GM23338 (cell line): ENCODE results near the gene TMCO5A. TPM values are rescaled to one million over a fixed set of nuclear protein-coding genes. Genes with fewer than 3 reads are reported as not detected.

ENCODE experiments used
- ATAC-seq: fragments of 200-7000 bp; cut with Tn5 transposase; 3 replicates; pipeline ENCODE4 v1.9.1; 2020
- DNase-seq: peaks from one replicate; pipeline ENCODE4 v3.0.0-alpha.2; 2015; ENCODE audit warnings: low spot score
- H2AFZ ChIP-seq: fragments of 200-600 bp; sonication (generic); 2 replicates; pipeline ENCODE4 v1.8.0; 2016; ENCODE audit warnings: antibody characterized with exemption, mild to moderate bottlenecking, moderate library complexity
- H3F3A ChIP-seq: fragments of 200-600 bp; sonication (generic); replicated peaks from 2 replicates; pipeline ENCODE4 v1.8.0; 2017; ENCODE audit warnings: antibody characterized with exemption, mixed run types, low read depth
- H3K27ac ChIP-seq: fragments of 200-600 bp; sonication (generic); 2 replicates; pipeline ENCODE4 v1.6.1; 2016; ENCODE audit warnings: low read depth
- H3K27me3 ChIP-seq: fragments of 200-600 bp; sonication (generic); 2 replicates; pipeline ENCODE4 v1.8.0; 2016; ENCODE audit warnings: mild to moderate bottlenecking, mixed run types, moderate library complexity; ENCODE audit not compliant: insufficient read depth
- H3K36me3 ChIP-seq: fragments of 200-600 bp; sonication (generic); 2 replicates; pipeline ENCODE4 v1.8.0; 2016; ENCODE audit warnings: mild to moderate bottlenecking; ENCODE audit not compliant: insufficient read depth
- H3K4me1 ChIP-seq: fragments of 200-600 bp; sonication (generic); 2 replicates; pipeline ENCODE4 v1.8.0; 2016; ENCODE audit warnings: mild to moderate bottlenecking, moderate library complexity; ENCODE audit not compliant: insufficient read depth
- H3K4me2 ChIP-seq: fragments of 200-600 bp; sonication (generic); 2 replicates; pipeline ENCODE4 v1.7.1; 2017; ENCODE audit warnings: mixed run types
- H3K4me3 ChIP-seq: fragments of 200-600 bp; sonication (generic); 2 replicates; pipeline ENCODE4 v1.6.1; 2016; ENCODE audit warnings: mixed run types
- H3K79me2 ChIP-seq: fragments of 200-600 bp; sonication (generic); replicated peaks from 2 replicates; pipeline ENCODE4 v1.8.0; 2017; ENCODE audit warnings: mild to moderate bottlenecking; ENCODE audit not compliant: insufficient read depth
- H3K9me2 ChIP-seq: fragments of 200-600 bp; sonication (generic); 2 replicates; pipeline ENCODE4 v1.8.0; 2017; ENCODE audit not compliant: insufficient read depth
- H4K20me1 ChIP-seq: fragments of 200-600 bp; sonication (generic); replicated peaks from 2 replicates; pipeline ENCODE4 v1.8.0; 2017; ENCODE audit warnings: mild to moderate bottlenecking; ENCODE audit not compliant: insufficient read depth
- H3K27ac Mint-ChIP-seq: 2 replicates; pipeline ENCODE4 v1.8.0; 2020; ENCODE audit warnings: inconsistent platforms, mild to moderate bottlenecking, moderate library complexity, mixed read lengths
- H3K27me3 Mint-ChIP-seq: 3 replicates; pipeline ENCODE4 v1.8.0; 2022; ENCODE audit warnings: low read depth, mild to moderate bottlenecking, moderate library complexity, mixed read lengths, inconsistent platforms; ENCODE audit not compliant: insufficient read depth, poor library complexity
- H3K36me3 Mint-ChIP-seq: 3 replicates; pipeline ENCODE4 v1.8.0; 2021; ENCODE audit warnings: low read depth, mild to moderate bottlenecking, inconsistent platforms, moderate library complexity, mixed read lengths
- H3K4me1 Mint-ChIP-seq: 3 replicates; pipeline ENCODE4 v1.8.0; 2020; ENCODE audit warnings: mild to moderate bottlenecking, inconsistent platforms, mixed read lengths
- H3K4me3 Mint-ChIP-seq: 3 replicates; pipeline ENCODE4 v1.8.0; 2021; ENCODE audit warnings: moderate library complexity, mild to moderate bottlenecking, inconsistent platforms, mixed read lengths
- H3K9me3 Mint-ChIP-seq: 3 replicates; pipeline ENCODE4 v1.8.0; 2020; ENCODE audit warnings: moderate library complexity, mild to moderate bottlenecking, inconsistent platforms, mixed read lengths
- CREB1 ChIP-seq: fragments of 250-450 bp; sonication (Bioruptor Pico); IDR thresholded peaks from 2 replicates; pipeline ENCODE4 v1.5.0; 2020; ENCODE audit warnings: low read depth, mild to moderate bottlenecking, moderate library complexity
- ETS1 ChIP-seq: IDR thresholded peaks from 2 replicates; pipeline ENCODE4 v1.6.1; 2016; ENCODE audit warnings: antibody characterized with exemption
- EZH2phosphoT487 ChIP-seq: fragments of 200-600 bp; sonication (generic); IDR thresholded peaks from one replicate; pipeline ENCODE4 v1.8.1; 2018; ENCODE audit warnings: antibody characterized with exemption; ENCODE audit not compliant: unreplicated experiment
- JUNB ChIP-seq: IDR thresholded peaks from one replicate; pipeline ENCODE4 v1.6.1; 2016; ENCODE audit warnings: antibody characterized with exemption; ENCODE audit not compliant: unreplicated experiment
- NANOG ChIP-seq: IDR thresholded peaks from 2 replicates; pipeline ENCODE4 v1.6.1; 2016; ENCODE audit warnings: antibody characterized with exemption, borderline replicate concordance
- POLR2AphosphoS5 ChIP-seq: IDR thresholded peaks from 2 replicates; pipeline ENCODE4 v1.6.1; 2016; ENCODE audit warnings: antibody characterized with exemption, low read depth
- STAT1 ChIP-seq: IDR thresholded peaks from one replicate; pipeline ENCODE4 v1.6.1; 2016; ENCODE audit warnings: antibody characterized with exemption; ENCODE audit not compliant: unreplicated experiment
- ZNF114 ChIP-seq: fragments of 250-450 bp; sonication (Bioruptor Pico); IDR thresholded peaks from 2 replicates; pipeline ENCODE4 v1.5.0; 2020; ENCODE audit warnings: mild to moderate bottlenecking, moderate library complexity
- ZNF331 ChIP-seq: fragments of 250-450 bp; sonication (Bioruptor Pico); IDR thresholded peaks from 2 replicates; pipeline ENCODE4 v1.5.0; 2020; ENCODE audit warnings: low read depth, mild to moderate bottlenecking, moderate library complexity
- polyA plus RNA-seq: library from polyadenylated mRNA; unstranded; fragments of >200 nt; fragmentation: Nextera tagmentation; extraction: Ambion mirVana; gene quantifications from 2 replicates; pipeline ENCODE4 v1.2.1, GENCODE V29; 2016
- total RNA-seq: library from RNA; depleted of rRNA; stranded (reverse); fragments of >200 nt; shearing (Covaris generic); gene quantifications from 2 replicates; pipeline ENCODE4 v1.2.3, GENCODE V29; 2014
- TF ChIP-seq, protein P1 (sequence below), 2 experiments: fragments of 200-600 bp in 1 of 2; sonication (generic) in 1 of 2; conservative IDR thresholded peaks; 2 replicates each; pipeline versions ENCODE4 v1.5.1 to v1.6.1; 2016 to 2017; ENCODE audit warnings: antibody characterized with exemption in 2 of 2, low read depth in 2 of 2, mild to moderate bottlenecking in 2 of 2, moderate library complexity in 1 of 2
- TF ChIP-seq, protein P2 (sequence below): fragments of 250-450 bp; sonication (Bioruptor Pico); IDR thresholded peaks from 2 replicates; pipeline ENCODE4 v1.5.0; 2020; ENCODE audit warnings: mild to moderate bottlenecking, moderate library complexity
- TF ChIP-seq, protein P3 (sequence below): IDR thresholded peaks from one replicate; pipeline ENCODE4 v1.6.1; 2018; ENCODE audit warnings: antibody characterized with exemption; ENCODE audit not compliant: unreplicated experiment

The TMCO5A gene
- total and polyA plus RNA-seq, 2 experiments from 2014 or later = not detected

- no peaks in the 10 kb centered on the region for H3K9me3 Mint-ChIP-seq
- DNase-seq = no peak
- no peaks in the 10 kb centered on the region; the same call in 2 of the 3 replicates for H3K4me1 Mint-ChIP-seq
- no peak overlapping the region for H3K4me3 Mint-ChIP-seq
- no peaks in the 10 kb centered on the region for H3K36me3 Mint-ChIP-seq
- Histone ChIP-seq H3K4me3 (no peak overlapping the region), H3K27me3 (no peaks in the 10 kb centered on the region), H2AFZ (peak overlapping the region; percentile 67), H3K27ac (no peak overlapping the region), H3K79me2 (no peaks in the 10 kb centered on the region), H3K4me1 (no peaks in the 10 kb centered on the region), H3F3A (no peaks in the 10 kb centered on the region), H3K4me2 (no peak overlapping the region), H4K20me1 (no peaks in the 10 kb centered on the region), H3K36me3 (no peaks in the 10 kb centered on the region), H3K9me2 (peaks cover 8% of the 10 kb centered on the region; the same call in 1 of the 2 replicates)
- no peak for TF ChIP-seq CREB1 (CRISPR knock-in tag)
- TF ChIP-seq, protein P1, sequence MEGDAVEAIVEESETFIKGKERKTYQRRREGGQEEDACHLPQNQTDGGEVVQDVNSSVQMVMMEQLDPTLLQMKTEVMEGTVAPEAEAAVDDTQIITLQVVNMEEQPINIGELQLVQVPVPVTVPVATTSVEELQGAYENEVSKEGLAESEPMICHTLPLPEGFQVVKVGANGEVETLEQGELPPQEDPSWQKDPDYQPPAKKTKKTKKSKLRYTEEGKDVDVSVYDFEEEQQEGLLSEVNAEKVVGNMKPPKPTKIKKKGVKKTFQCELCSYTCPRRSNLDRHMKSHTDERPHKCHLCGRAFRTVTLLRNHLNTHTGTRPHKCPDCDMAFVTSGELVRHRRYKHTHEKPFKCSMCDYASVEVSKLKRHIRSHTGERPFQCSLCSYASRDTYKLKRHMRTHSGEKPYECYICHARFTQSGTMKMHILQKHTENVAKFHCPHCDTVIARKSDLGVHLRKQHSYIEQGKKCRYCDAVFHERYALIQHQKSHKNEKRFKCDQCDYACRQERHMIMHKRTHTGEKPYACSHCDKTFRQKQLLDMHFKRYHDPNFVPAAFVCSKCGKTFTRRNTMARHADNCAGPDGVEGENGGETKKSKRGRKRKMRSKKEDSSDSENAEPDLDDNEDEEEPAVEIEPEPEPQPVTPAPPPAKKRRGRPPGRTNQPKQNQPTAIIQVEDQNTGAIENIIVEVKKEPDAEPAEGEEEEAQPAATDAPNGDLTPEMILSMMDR (conservative IDR thresholded peaks at IDR 0.05; ENCODE audit: low read depth in 2 of 2) = no peak
- no peak for TF ChIP-seq JUNB
- TF ChIP-seq EZH2phosphoT487 = no peak
- TF ChIP-seq ZNF331 (CRISPR knock-in tag) = no peak
- no peak for TF ChIP-seq NANOG
- no peak for TF ChIP-seq POLR2AphosphoS5
- no peak for TF ChIP-seq STAT1
- TF ChIP-seq, protein P2, sequence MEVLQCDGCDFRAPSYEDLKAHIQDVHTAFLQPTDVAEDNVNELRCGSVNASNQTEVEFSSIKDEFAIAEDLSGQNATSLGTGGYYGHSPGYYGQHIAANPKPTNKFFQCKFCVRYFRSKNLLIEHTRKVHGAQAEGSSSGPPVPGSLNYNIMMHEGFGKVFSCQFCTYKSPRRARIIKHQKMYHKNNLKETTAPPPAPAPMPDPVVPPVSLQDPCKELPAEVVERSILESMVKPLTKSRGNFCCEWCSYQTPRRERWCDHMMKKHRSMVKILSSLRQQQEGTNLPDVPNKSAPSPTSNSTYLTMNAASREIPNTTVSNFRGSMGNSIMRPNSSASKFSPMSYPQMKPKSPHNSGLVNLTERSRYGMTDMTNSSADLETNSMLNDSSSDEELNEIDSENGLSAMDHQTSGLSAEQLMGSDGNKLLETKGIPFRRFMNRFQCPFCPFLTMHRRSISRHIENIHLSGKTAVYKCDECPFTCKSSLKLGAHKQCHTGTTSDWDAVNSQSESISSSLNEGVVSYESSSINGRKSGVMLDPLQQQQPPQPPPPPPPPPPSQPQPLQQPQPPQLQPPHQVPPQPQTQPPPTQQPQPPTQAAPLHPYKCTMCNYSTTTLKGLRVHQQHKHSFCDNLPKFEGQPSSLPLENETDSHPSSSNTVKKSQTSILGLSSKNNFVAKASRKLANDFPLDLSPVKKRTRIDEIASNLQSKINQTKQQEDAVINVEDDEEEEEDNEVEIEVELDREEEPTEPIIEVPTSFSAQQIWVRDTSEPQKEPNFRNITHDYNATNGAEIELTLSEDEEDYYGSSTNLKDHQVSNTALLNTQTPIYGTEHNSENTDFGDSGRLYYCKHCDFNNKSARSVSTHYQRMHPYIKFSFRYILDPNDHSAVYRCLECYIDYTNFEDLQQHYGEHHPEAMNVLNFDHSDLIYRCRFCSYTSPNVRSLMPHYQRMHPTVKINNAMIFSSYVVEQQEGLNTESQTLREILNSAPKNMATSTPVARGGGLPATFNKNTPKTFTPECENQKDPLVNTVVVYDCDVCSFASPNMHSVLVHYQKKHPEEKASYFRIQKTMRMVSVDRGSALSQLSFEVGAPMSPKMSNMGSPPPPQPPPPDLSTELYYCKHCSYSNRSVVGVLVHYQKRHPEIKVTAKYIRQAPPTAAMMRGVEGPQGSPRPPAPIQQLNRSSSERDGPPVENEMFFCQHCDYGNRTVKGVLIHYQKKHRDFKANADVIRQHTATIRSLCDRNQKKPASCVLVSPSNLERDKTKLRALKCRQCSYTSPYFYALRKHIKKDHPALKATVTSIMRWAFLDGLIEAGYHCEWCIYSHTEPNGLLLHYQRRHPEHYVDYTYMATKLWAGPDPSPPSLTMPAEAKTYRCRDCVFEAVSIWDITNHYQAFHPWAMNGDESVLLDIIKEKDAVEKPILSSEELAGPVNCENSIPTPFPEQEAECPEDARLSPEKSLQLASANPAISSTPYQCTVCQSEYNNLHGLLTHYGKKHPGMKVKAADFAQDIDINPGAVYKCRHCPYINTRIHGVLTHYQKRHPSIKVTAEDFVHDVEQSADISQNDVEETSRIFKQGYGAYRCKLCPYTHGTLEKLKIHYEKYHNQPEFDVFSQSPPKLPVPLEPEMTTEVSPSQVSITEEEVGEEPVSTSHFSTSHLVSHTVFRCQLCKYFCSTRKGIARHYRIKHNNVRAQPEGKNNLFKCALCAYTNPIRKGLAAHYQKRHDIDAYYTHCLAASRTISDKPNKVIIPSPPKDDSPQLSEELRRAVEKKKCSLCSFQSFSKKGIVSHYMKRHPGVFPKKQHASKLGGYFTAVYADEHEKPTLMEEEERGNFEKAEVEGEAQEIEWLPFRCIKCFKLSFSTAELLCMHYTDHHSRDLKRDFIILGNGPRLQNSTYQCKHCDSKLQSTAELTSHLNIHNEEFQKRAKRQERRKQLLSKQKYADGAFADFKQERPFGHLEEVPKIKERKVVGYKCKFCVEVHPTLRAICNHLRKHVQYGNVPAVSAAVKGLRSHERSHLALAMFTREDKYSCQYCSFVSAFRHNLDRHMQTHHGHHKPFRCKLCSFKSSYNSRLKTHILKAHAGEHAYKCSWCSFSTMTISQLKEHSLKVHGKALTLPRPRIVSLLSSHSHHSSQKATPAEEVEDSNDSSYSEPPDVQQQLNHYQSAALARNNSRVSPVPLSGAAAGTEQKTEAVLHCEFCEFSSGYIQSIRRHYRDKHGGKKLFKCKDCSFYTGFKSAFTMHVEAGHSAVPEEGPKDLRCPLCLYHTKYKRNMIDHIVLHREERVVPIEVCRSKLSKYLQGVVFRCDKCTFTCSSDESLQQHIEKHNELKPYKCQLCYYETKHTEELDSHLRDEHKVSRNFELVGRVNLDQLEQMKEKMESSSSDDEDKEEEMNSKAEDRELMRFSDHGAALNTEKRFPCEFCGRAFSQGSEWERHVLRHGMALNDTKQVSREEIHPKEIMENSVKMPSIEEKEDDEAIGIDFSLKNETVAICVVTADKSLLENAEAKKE (CRISPR knock-in tag) = no peak
- TF ChIP-seq ETS1 = no peak
- no peak for TF ChIP-seq ZNF114 (CRISPR knock-in tag)
- TF ChIP-seq, protein P3, sequence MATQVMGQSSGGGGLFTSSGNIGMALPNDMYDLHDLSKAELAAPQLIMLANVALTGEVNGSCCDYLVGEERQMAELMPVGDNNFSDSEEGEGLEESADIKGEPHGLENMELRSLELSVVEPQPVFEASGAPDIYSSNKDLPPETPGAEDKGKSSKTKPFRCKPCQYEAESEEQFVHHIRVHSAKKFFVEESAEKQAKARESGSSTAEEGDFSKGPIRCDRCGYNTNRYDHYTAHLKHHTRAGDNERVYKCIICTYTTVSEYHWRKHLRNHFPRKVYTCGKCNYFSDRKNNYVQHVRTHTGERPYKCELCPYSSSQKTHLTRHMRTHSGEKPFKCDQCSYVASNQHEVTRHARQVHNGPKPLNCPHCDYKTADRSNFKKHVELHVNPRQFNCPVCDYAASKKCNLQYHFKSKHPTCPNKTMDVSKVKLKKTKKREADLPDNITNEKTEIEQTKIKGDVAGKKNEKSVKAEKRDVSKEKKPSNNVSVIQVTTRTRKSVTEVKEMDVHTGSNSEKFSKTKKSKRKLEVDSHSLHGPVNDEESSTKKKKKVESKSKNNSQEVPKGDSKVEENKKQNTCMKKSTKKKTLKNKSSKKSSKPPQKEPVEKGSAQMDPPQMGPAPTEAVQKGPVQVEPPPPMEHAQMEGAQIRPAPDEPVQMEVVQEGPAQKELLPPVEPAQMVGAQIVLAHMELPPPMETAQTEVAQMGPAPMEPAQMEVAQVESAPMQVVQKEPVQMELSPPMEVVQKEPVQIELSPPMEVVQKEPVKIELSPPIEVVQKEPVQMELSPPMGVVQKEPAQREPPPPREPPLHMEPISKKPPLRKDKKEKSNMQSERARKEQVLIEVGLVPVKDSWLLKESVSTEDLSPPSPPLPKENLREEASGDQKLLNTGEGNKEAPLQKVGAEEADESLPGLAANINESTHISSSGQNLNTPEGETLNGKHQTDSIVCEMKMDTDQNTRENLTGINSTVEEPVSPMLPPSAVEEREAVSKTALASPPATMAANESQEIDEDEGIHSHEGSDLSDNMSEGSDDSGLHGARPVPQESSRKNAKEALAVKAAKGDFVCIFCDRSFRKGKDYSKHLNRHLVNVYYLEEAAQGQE = no peak
- ATAC-seq = no peak
- H3K27ac Mint-ChIP-seq = peak overlapping the region; percentile 36; the same call in 1 of the 2 replicates
- H3K27me3 Mint-ChIP-seq = peaks cover 2% of the 10 kb centered on the region
Measured at GRCh38 chr15:37921527-37922385, 12.7 kb upstream of the TMCO5A start.
